CD14-positive monocyte (primary cell): Measurements from ENCODE around the gene CYP2J2. TPM values are rescaled to one million over a fixed set of nuclear protein-coding genes. Genes with fewer than 3 reads are reported as not detected.

Experiments used
- DNase-seq, 3 donors: peaks; one replicate each; pipeline ENCODE4 v3.0.0-alpha.2; 2011 to 2022
- H2AFZ ChIP-seq: 2 replicates; pipeline ENCODE4 v1.6.0; 2012; ENCODE audit warnings: mild to moderate bottlenecking, low read depth, low read length, inconsistent platforms; ENCODE audit not compliant: insufficient read depth, poor library complexity, severe bottlenecking
- H3K27ac ChIP-seq, 2 donors: 1 replicate in 1 of 2; 2 replicates in 1 of 2; pipeline ENCODE4 v1.5.1; 2012 to 2013; ENCODE audit warnings: low read length in 2 of 2, control low read depth in 1 of 2, inconsistent platforms in 1 of 2, low read depth in 1 of 2, mild to moderate bottlenecking in 1 of 2
- H3K27me3 ChIP-seq, 2 donors: one replicate each; pipeline versions ENCODE4 v1.6.0 to v1.6.1; 2011 to 2013; ENCODE audit warnings: low read length in 2 of 2; ENCODE audit not compliant: control insufficient read depth in 2 of 2, insufficient read depth in 2 of 2
- H3K36me3 ChIP-seq, 2 donors: replicated peaks in 1 of 2; 1 replicate in 1 of 2; 2 replicates in 1 of 2; pipeline versions ENCODE4 v1.5.1 to v1.6.1; 2012 to 2013; ENCODE audit warnings: low read length in 2 of 2, control low read depth in 1 of 2, inconsistent platforms in 1 of 2, mild to moderate bottlenecking in 1 of 2; ENCODE audit not compliant: insufficient read depth in 2 of 2, control insufficient read depth in 1 of 2
- H3K4me1 ChIP-seq, 2 donors: 1 replicate in 1 of 2; 2 replicates in 1 of 2; pipeline versions ENCODE4 v1.5.1 to v1.6.1; 2012 to 2013; ENCODE audit warnings: low read length in 2 of 2, control low read depth in 1 of 2, inconsistent platforms in 1 of 2, mild to moderate bottlenecking in 1 of 2, moderate library complexity in 1 of 2; ENCODE audit not compliant: insufficient read depth in 2 of 2, control insufficient read depth in 1 of 2
- H3K4me2 ChIP-seq: replicated peaks from 2 replicates; pipeline ENCODE3; 2012; ENCODE audit warnings: low read length, moderate library complexity, mild to moderate bottlenecking; ENCODE audit not compliant: poor library complexity, severe bottlenecking; ENCODE audit errors: extremely low read depth
- H3K4me3 ChIP-seq, 3 experiments: fragments of 200-600 bp in 1 of 3; sonication (generic) in 1 of 3; replicated peaks in 1 of 3; 1 replicate in 2 of 3; 2 replicates in 1 of 3; pipeline ENCODE4 v1.5.1; 2011 to 2013; ENCODE audit warnings: low read length in 3 of 3, mild to moderate bottlenecking in 3 of 3, control low read depth in 2 of 3, low read depth in 2 of 3, inconsistent platforms in 1 of 3, moderate library complexity in 1 of 3
- H3K79me2 ChIP-seq: 2 replicates; pipeline ENCODE4 v1.6.0; 2012; ENCODE audit warnings: mild to moderate bottlenecking, control low read depth, inconsistent platforms, low read length, moderate library complexity; ENCODE audit not compliant: insufficient read depth
- H3K9ac ChIP-seq: 2 replicates; pipeline ENCODE4 v1.6.0; 2017; ENCODE audit warnings: low read length, mild to moderate bottlenecking; ENCODE audit not compliant: insufficient read depth, poor library complexity, severe bottlenecking
- H3K9me3 ChIP-seq, 2 donors: replicated peaks in 1 of 2; 1 replicate in 1 of 2; 2 replicates in 1 of 2; pipeline versions ENCODE4 v1.5.1 to v1.6.1; 2012 to 2013; ENCODE audit warnings: low read length in 2 of 2, control low read depth in 1 of 2; ENCODE audit not compliant: control insufficient read depth in 1 of 2, insufficient read depth in 1 of 2
- H4K20me1 ChIP-seq: 2 replicates; pipeline ENCODE4 v1.6.0; 2012; ENCODE audit warnings: mild to moderate bottlenecking, low read length, control low read depth, moderate library complexity; ENCODE audit not compliant: insufficient read depth
- H3K27ac Mint-ChIP-seq, 7 donors: one replicate each; pipeline ENCODE4 v1.8.0; 2020; ENCODE audit warnings: mild to moderate bottlenecking in 7 of 7, mixed read lengths in 7 of 7, moderate library complexity in 6 of 7, inconsistent platforms in 2 of 7
- H3K27me3 Mint-ChIP-seq, 3 donors: one replicate each; pipeline ENCODE4 v1.8.0; 2021 to 2022; ENCODE audit warnings: low read depth in 3 of 3, mild to moderate bottlenecking in 3 of 3, mixed read lengths in 3 of 3, moderate library complexity in 3 of 3, inconsistent platforms in 1 of 3
- H3K36me3 Mint-ChIP-seq, 2 donors: one replicate each; pipeline ENCODE4 v1.8.0; 2020; ENCODE audit warnings: mixed read lengths in 2 of 2, inconsistent platforms in 1 of 2, mild to moderate bottlenecking in 1 of 2
- H3K4me1 Mint-ChIP-seq: one replicate; pipeline ENCODE4 v1.8.0; 2020; ENCODE audit warnings: mild to moderate bottlenecking, mixed read lengths
- H3K4me3 Mint-ChIP-seq, 2 donors: one replicate each; pipeline ENCODE4 v1.8.0; 2020; ENCODE audit warnings: mild to moderate bottlenecking in 2 of 2, mixed read lengths in 2 of 2, moderate library complexity in 1 of 2
- H3K9me3 Mint-ChIP-seq, 7 donors: one replicate each; pipeline ENCODE4 v1.8.0; 2020 to 2022; ENCODE audit warnings: mixed read lengths in 7 of 7, mild to moderate bottlenecking in 6 of 7, moderate library complexity in 6 of 7, inconsistent platforms in 2 of 7
- CTCF ChIP-seq: fragments of 200-600 bp; IDR thresholded peaks from one replicate; pipeline ENCODE4 v1.8.0; 2022; ENCODE audit warnings: antibody characterized with exemption, mild to moderate bottlenecking
- WGBS: methylation state at CpG from one replicate; pipeline ENCODE4 v1.1.5; 2013; ENCODE audit warnings: missing lambda C conversion rate; ENCODE audit not compliant: insufficient coverage; 5-methylcytosine and 5-hydroxymethylcytosine counted together
- intact Hi-C, 2 donors: fragments of 100-400 bp; cut with micrococcal nuclease; formaldehyde crosslinking; loops; one replicate each; pipeline versions ENCODE4 v1.15.0 to v1.15.1; 2023
- polyA plus RNA-seq, 3 donors: library from polyadenylated mRNA; depleted of rRNA in 1 of 3; unstranded in 2 of 3; stranded (reverse) in 1 of 3; fragments of 300-500 nt in 2 of 3; fragments of >200 nt in 1 of 3; fragmentation: Illumina TruSeq in 2 of 3; gene quantifications; 1 replicate in 2 of 3; 2 replicates in 1 of 3; pipeline ENCODE4 v1.2.3, GENCODE V29; 2012 to 2021

CYP2J2 gene
- polyA plus RNA-seq, 3 donors = not detected

DNA sequence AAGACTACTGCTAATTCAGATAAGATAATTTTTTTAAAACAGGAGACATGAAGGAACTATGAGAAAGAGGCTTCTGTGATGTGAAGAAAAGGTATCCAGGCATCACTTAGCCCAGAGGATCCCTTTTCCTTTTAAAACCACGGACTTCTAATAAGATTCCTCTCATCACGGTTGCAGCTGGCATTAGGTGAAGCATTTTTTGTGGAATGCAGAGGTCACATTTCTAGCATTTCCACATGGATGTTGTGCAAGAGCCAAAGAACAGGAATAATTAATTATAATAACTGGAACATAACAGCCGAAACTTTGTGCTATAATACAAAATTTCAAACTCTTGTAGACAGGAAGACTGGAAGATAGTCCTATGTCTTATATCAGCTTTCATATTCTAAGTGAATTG lies 27.6 kb downstream of the CYP2J2 start:
- H3K27me3 Mint-ChIP-seq = peaks cover 0 to 2% (median 0%) of the 10 kb centered on the region in 3 donors
- no peaks in the 10 kb centered on the region for H3K36me3 Mint-ChIP-seq
- no peaks in the 10 kb centered on the region for H3K9me3 ChIP-seq
- intact Hi-C loops = no loop called here
- no peaks in the 10 kb centered on the region for H3K27me3 ChIP-seq
- H3K4me1 ChIP-seq = no peaks in the 10 kb centered on the region
- H3K27ac ChIP-seq = no peak overlapping the region
- H4K20me1 ChIP-seq = no peaks in the 10 kb centered on the region
- H2AFZ ChIP-seq = no peak overlapping the region
- no peak overlapping the region for H3K4me2 ChIP-seq
- no peak overlapping the region for H3K9ac ChIP-seq
- H3K4me3 Mint-ChIP-seq = no peak overlapping the region
- H3K79me2 ChIP-seq = no peaks in the 10 kb centered on the region
- no peak for TF ChIP-seq CTCF
- H3K4me1 Mint-ChIP-seq = peaks cover 6% of the 10 kb centered on the region
- no peaks in the 10 kb centered on the region for H3K36me3 ChIP-seq
- peaks cover 0 to 6% (median 3%) of the 10 kb centered on the region in 7 donors for H3K9me3 Mint-ChIP-seq
- WGBS = no CpG with 5 or more reads among the region's 3 CpGs
- H3K4me3 ChIP-seq = no peak overlapping the region
- no peak overlapping the region for H3K27ac Mint-ChIP-seq
- DNase-seq = no peak

DNA sequence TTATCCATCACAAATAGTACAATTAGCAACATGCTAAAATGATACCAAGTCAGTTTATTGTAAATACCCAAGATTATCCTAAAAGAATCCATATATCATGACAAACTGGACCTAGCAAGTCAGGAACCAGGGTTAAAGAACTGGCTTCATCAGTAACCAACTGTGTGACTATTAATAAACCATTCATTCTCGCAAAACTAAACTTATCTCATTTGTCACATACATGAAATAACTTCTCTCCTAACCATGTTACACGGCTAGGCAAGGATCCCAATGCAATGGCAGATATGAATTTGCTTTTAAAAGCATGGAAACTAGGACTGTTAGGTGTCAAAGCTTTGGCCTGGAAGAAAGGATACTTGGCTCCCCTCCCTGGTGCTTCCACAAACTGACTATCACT lies 29.4 kb downstream of the CYP2J2 start:
- Histone ChIP-seq H3K27ac (no peak overlapping the region), H3K9ac (no peak overlapping the region), H3K4me3 (no peak overlapping the region), H2AFZ (no peak overlapping the region), H3K9me3 (no peaks in the 10 kb centered on the region), H3K79me2 (no peaks in the 10 kb centered on the region), H3K4me1 (no peaks in the 10 kb centered on the region), H3K4me2 (no peak overlapping the region), H4K20me1 (no peaks in the 10 kb centered on the region), H3K27me3 (no peaks in the 10 kb centered on the region), H3K36me3 (no peaks in the 10 kb centered on the region)
- WGBS = 100% methylated on average over 1 of the region's 2 CpGs
- no peak overlapping the region for H3K27ac Mint-ChIP-seq
- H3K9me3 Mint-ChIP-seq = peaks cover 0 to 6% (median 3%) of the 10 kb centered on the region in 7 donors
- peaks cover 0 to 2% (median 1%) of the 10 kb centered on the region in 3 donors for H3K27me3 Mint-ChIP-seq
- no peaks in the 10 kb centered on the region for H3K36me3 Mint-ChIP-seq
- intact Hi-C loops = no loop called here
- DNase-seq = no peak
- no peak overlapping the region for H3K4me3 Mint-ChIP-seq
- TF ChIP-seq CTCF = no peak
- H3K4me1 Mint-ChIP-seq = no peaks in the 10 kb centered on the region
